Fibroblast of lung (primary cell): ENCODE results near the gene ZNF69. TPM values are rescaled to one million over a fixed set of nuclear protein-coding genes. Genes with fewer than 3 reads are reported as not detected.
"Not testable (repeated sequence)": the region's sequence is repeated elsewhere in the genome, so short reads cannot be mapped to it uniquely, and the experiment has no call there.

Experiments
- DNase-seq, 2 donors: peaks; one replicate each; pipeline versions ENCODE4 v3.0.0 to v3.0.0-alpha.2; 2010; ENCODE audit warnings: low read depth in 2 of 2
- H2AFZ ChIP-seq: 2 replicates; pipeline ENCODE4 v1.5.1; 2012; ENCODE audit warnings: low read length, control low read depth, inconsistent platforms
- H3K27ac ChIP-seq: 2 replicates; pipeline ENCODE4 v1.5.1; 2011; ENCODE audit warnings: low read length, control low read depth; ENCODE audit not compliant: insufficient read depth
- H3K27me3 ChIP-seq: 2 replicates; pipeline ENCODE4 v1.5.1; 2011; ENCODE audit warnings: mild to moderate bottlenecking, low read length; ENCODE audit not compliant: control insufficient read depth, insufficient read depth
- H3K36me3 ChIP-seq: 2 replicates; pipeline ENCODE4 v1.5.1; 2011; ENCODE audit warnings: low read length; ENCODE audit not compliant: control insufficient read depth, insufficient read depth
- H3K4me1 ChIP-seq: 2 replicates; pipeline ENCODE4 v1.5.1; 2011; ENCODE audit warnings: low read length; ENCODE audit not compliant: control insufficient read depth, insufficient read depth; ENCODE audit errors: extremely low read depth
- H3K4me2 ChIP-seq: 2 replicates; pipeline ENCODE4 v1.5.1; 2011; ENCODE audit warnings: low read length, control low read depth; ENCODE audit not compliant: insufficient read depth; ENCODE audit errors: extremely low read depth
- H3K4me3 ChIP-seq, 4 experiments: fragments of 200-600 bp in 1 of 4; sonication (generic) in 1 of 4; replicated peaks in 1 of 4; 2 replicates each; pipeline ENCODE4 v1.5.1; 2011 to 2016; ENCODE audit warnings: low read length in 4 of 4, low read depth in 3 of 4, mild to moderate bottlenecking in 3 of 4, control low read depth in 2 of 4, inconsistent platforms in 1 of 4, mixed read lengths in 1 of 4; ENCODE audit not compliant: insufficient read depth in 1 of 4; ENCODE audit errors: control extremely low read depth in 1 of 4
- H3K79me2 ChIP-seq: 2 replicates; pipeline ENCODE4 v1.5.1; 2012; ENCODE audit warnings: mild to moderate bottlenecking, low read length, inconsistent platforms; ENCODE audit not compliant: control insufficient read depth, insufficient read depth
- H3K9ac ChIP-seq: 2 replicates; pipeline ENCODE4 v1.5.1; 2011; ENCODE audit warnings: mild to moderate bottlenecking, low read length, control low read depth; ENCODE audit not compliant: insufficient read depth
- H3K9me3 ChIP-seq: 2 replicates; pipeline ENCODE4 v1.5.1; 2012; ENCODE audit warnings: low read depth, low read length; ENCODE audit not compliant: control insufficient read depth, insufficient read depth
- H4K20me1 ChIP-seq: 2 replicates; pipeline ENCODE4 v1.5.1; 2011; ENCODE audit warnings: low read length; ENCODE audit not compliant: control insufficient read depth, insufficient read depth; ENCODE audit errors: extremely low read depth
- CTCF ChIP-seq, 2 donors: IDR thresholded peaks in 1 of 2; conservative IDR thresholded peaks in 1 of 2; 1 replicate in 1 of 2; 2 replicates in 1 of 2; pipeline ENCODE4 v1.5.1; 2011 to 2012; ENCODE audit warnings: low read length in 2 of 2, control low read depth in 1 of 2, inconsistent platforms in 1 of 2, low read depth in 1 of 2, mild to moderate bottlenecking in 1 of 2
- EZH2 ChIP-seq: IDR thresholded peaks from 2 replicates; pipeline ENCODE4 v1.5.1; 2012; ENCODE audit warnings: low read length, control low read depth, mild to moderate bottlenecking; ENCODE audit errors: missing control alignments
- polyA plus RNA-seq, 2 donors: library from polyadenylated mRNA; depleted of rRNA in 1 of 2; stranded (reverse) in 1 of 2; unstranded in 1 of 2; fragments of >200 nt; gene quantifications; 2 replicates each; pipeline ENCODE4 v1.2.1, GENCODE V29; 2011 to 2012; ENCODE audit warnings: missing spikeins in 1 of 2
- total RNA-seq: library from RNA; depleted of rRNA; stranded (reverse); fragments of >200 nt; gene quantifications from 2 replicates; pipeline ENCODE4 v1.2.1, GENCODE V29; 2014

The ZNF69 gene
- total and polyA plus RNA-seq, 2 donors (not counting 1 experiment from before 2014, with no cell fraction given) = 1.7 to 7.1 TPM

GRCh38 chr19:11856596-11857250 is 30.9 kb upstream of the ZNF69 start:
- DNase-seq = no peak
- H2AFZ ChIP-seq = no peak overlapping the region
- H3K9me3 ChIP-seq = no peaks in the 10 kb centered on the region
- TF ChIP-seq EZH2 (no peak), CTCF (conservative IDR thresholded peaks at IDR 0.05 in 1 of 2, IDR thresholded peaks at IDR 0.05 in 1 of 2; ENCODE audit: low read depth in 1 of 2, low read length in 2 of 2) (no peak)
- no peak overlapping the region for H3K4me3 ChIP-seq
- H3K36me3 ChIP-seq = no peaks in the 10 kb centered on the region
- no peaks in the 10 kb centered on the region for H4K20me1 ChIP-seq
- no peak overlapping the region for H3K9ac ChIP-seq
- H3K27ac ChIP-seq = no peak overlapping the region
- H3K79me2 ChIP-seq = no peaks in the 10 kb centered on the region
- no peak overlapping the region for H3K4me2 ChIP-seq
- H3K4me1 ChIP-seq = no peaks in the 10 kb centered on the region
- no peaks in the 10 kb centered on the region for H3K27me3 ChIP-seq

- H3K27ac ChIP-seq = no peak overlapping the region
- TF ChIP-seq CTCF (conservative IDR thresholded peaks at IDR 0.05 in 1 of 2, IDR thresholded peaks at IDR 0.05 in 1 of 2; ENCODE audit: low read depth in 1 of 2, low read length in 2 of 2) (no peak), EZH2 (no peak)
- H4K20me1 ChIP-seq = no peaks in the 10 kb centered on the region
- DNase-seq = no peak
- H3K4me1 ChIP-seq = no peaks in the 10 kb centered on the region
- H3K27me3 ChIP-seq = no peaks in the 10 kb centered on the region
- H2AFZ ChIP-seq = no peak overlapping the region
- H3K79me2 ChIP-seq = no peaks in the 10 kb centered on the region
- H3K36me3 ChIP-seq = no peaks in the 10 kb centered on the region
- H3K9me3 ChIP-seq = no peaks in the 10 kb centered on the region
- no peak overlapping the region for H3K4me3 ChIP-seq
- H3K9ac ChIP-seq = no peak overlapping the region
- H3K4me2 ChIP-seq = no peak overlapping the region
Observed at GRCh38 chr19:11860721-11861120, 26.9 kb upstream of the ZNF69 start.

GRCh38 chr19:11861301-11861700 is 26.3 kb upstream of the ZNF69 start:
- Histone ChIP-seq H3K4me3 (no peak overlapping the region), H3K9me3 (no peaks in the 10 kb centered on the region), H3K9ac (no peak overlapping the region), H4K20me1 (no peaks in the 10 kb centered on the region), H3K4me2 (no peak overlapping the region), H3K79me2 (no peaks in the 10 kb centered on the region), H3K27ac (no peak overlapping the region), H2AFZ (no peak overlapping the region), H3K4me1 (no peaks in the 10 kb centered on the region), H3K36me3 (no peaks in the 10 kb centered on the region), H3K27me3 (no peaks in the 10 kb centered on the region)
- TF ChIP-seq EZH2 = no peak
- TF ChIP-seq CTCF (conservative IDR thresholded peaks at IDR 0.05 in 1 of 2, IDR thresholded peaks at IDR 0.05 in 1 of 2; ENCODE audit: low read depth in 1 of 2, low read length in 2 of 2) = no peak
- DNase-seq = no peak

GRCh38 chr19:11867766-11868165 is 19.8 kb upstream of the ZNF69 start:
- H3K36me3 ChIP-seq, H3K4me3 ChIP-seq, H3K9me3 ChIP-seq, H3K9ac ChIP-seq, DNase-seq, H3K27ac ChIP-seq, H3K27me3 ChIP-seq, H4K20me1 ChIP-seq, H2AFZ ChIP-seq, H3K4me2 ChIP-seq, H3K4me1 ChIP-seq, H3K79me2 ChIP-seq: not testable (repeated sequence)
